GM18519 (cell line): Measurements from ENCODE around the gene MYBBP1A.

Experiments
- ATAC-seq: cut with Tn5 transposase; IDR thresholded peaks from one replicate; pipeline ENCODE4 v1.9.1; 2021; ENCODE audit warnings: mild to moderate bottlenecking, moderate library complexity; ENCODE audit not compliant: unreplicated experiment, low FRiP score

The MYBBP1A gene

DNA sequence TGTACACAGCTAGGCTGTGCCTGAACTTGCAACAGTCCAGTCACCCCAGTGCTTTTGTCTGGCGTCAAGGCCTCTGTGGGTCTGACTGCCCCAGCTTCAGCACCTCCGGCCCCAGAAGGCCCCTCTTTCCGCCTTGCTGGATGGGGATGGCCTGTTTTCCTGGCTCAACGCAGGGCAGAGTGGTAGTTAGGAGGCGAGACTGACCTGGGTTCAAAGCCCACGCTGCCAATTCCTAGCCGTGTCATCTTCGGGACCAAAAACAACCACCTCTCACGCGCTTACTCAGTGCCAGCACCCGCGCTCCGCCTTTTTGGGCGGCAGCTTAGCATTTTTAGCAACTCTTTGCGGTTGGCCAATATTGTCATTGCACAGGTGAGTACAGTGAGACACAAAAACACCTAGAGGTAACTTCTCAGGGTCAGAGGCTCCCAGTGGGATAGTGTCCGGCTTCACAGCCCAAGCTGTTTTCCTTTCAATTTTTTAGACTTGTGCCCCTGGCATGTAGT is 4.6 kb downstream of the MYBBP1A start:
- ATAC-seq, result no peak

DNA sequence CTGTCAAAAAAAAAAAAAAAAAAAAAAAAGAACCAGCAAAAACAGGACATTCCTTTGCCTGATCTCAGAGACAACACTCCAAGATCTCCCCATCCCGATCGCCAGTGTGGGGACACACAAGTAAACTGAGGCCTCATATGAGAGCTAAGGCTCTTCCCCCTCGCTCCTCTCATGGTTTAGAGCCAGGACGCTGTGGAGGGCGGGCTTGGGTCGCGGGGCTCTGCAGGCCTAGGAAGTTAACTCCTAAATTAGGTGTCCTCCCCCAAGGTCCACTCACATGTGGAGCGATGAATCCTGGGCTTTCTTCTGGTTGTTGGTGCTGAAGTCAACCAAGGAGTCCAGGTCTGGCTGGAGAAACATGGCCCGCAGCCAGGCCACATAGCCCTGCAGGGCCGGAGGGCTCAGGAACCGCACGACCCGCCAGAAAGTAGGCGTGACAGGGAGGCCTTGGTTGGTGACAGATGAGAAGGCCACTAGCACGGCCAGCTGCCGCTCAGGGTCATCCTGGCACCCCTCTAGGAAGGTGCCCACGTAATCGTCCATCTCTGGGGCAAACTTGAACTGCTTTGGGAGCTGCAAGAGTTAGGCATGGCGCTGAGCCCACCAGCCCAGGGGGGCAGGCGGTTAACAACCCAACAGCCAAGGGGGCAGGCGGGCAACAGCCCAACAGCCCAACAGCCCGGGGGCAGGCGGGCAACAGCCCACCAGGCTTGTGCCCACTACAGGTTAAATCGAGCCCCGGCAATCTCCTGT is 5.2 kb downstream of the MYBBP1A start:
- ATAC-seq, result no peak

DNA sequence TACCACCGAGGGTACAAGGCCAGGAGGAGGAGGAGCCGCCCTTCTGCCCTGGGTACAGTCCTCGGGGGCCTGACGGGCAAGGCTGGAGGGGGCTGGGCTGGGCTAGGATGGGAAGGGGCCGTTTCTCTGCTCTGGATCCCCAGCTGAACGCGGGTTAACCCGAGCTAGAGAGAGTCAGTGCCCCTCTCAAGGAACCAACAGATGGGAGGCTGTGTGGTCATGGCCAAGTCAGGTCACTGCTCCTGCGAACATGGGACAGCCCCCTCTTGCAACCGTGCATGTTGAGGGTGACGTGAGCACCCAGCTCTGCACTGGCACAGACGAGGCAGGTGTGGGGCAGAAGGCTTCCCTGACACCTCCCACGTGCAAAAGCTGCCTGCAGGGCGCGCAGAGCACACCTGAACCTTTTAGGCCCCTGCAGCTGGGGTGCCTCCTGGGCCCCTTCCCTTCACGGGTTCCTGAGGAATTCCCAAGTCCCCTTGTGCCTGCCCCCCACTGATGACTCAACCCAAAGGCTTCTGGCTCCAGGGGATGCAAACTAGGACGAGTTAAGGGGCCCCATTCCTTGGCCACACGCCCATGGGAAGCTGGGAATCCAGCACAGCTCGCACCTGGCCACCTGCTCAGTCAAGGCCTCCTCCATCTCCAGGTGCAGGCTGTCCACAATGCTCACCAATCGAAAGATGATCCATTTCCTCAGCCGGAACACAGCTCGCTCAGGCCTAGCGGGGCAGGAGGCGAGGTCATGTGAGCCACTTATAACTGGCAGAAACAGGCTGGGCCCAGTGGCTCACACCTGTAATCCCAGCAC is 6.3 kb downstream of the MYBBP1A start:
- no peak for ATAC-seq

DNA sequence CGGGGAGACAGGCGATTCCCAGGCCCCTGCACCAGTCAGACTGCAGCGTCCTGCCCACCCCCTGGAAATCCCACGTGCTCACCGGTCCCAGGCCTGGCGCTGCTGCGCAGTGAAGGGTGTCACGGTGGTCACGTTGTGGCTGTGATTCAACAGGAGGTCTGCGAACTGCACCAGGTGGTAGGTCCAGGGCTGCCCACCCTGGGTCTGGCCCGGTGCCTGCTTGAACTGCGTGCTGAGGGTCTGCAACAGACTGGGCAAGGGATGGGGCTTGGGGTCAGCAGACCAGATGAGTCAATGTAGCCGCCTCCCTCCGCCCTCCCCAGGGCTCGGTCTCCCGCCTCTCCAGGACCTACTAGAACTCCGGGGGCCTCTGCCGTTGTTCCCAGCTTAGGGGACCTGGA is 7.1 kb downstream of the MYBBP1A start:
- no peak for ATAC-seq

DNA sequence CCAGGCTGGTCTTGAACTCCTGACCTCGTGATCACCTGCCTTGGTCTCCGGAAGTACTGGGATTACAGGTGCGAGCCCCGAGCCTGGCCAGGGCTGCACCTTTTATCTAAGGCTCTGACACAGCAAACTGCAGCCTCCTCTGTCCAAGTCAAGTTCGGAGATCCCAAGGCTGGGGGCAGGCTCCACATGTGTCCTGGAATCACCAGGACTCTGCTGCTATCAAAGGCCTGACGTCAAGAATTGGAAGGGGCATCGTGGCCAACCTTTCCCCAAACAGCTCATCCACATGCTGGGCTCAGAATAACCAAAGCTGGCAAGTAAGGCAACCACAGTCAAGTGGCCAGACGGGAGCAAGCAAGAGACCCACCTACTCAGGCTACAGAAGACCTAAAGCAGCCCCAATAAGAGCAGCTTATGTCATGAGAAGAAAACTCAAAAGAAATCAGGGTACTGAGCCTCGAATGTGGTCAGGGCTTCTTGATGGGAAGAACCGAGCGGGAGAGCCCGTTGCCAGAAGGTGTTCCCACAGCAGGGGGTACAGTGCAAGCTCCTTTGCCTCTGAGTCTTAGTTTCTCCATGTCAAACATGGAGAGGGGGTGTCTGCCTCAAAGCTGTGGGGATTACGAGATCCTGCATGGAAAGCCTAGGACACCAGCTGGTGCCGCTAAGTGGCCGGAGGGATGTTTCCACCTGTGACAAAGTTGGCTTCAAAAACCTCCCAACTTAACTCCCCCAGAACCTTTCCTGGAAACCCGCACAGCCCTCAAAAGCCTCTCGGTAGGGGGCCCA is 7.9 kb downstream of the MYBBP1A start:
- no peak for ATAC-seq

DNA sequence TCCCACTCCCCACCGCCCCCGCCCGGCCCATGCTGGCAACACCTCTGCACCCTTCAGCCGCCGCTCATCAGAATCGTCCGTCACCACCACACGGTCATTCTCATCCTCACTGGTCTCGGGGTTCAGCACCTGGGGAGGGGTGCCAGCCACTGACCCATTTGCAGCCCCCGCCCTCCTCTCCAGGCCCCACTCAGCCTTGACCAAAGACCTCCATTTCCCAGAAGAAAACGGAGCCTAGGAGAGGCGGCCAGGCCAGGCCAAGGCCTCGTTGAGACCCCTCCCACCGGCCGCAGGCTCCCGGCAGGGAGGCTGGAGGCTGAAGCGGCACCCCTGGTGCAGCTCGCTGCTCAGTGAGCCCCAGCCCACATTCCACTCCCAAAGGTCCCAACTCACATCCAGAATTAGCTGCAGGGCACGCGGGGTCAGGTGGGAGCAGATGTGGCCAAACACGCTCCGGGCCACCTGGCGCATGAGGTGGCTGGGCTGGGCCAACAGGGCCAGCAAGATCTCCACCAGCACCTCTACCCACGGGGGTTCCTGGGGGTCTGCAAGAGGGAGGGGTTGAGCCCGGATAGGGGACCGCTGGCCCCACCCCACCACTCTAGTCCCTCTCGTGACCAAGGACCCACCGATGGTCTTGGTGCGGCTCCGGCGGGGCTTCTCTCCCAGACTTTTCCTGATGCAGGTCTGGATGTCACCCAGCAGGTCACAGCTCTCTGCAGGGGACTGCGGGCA is 9.8 kb downstream of the MYBBP1A start:
- ATAC-seq, result no peak

DNA sequence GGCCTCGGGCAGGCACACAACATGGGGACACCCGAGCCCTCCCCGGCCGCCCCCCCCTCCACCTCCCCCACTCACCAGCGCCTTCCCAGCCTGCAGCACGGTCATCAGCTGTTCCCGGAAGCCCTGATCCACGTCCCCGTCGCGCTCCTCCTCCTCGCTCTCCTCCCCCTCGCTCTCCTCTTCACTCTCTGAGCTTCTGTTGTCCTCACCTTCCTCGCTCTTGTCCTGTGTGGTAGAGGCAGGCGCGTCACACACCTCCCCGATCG is 10.3 kb downstream of the MYBBP1A start:
- no peak for ATAC-seq

DNA sequence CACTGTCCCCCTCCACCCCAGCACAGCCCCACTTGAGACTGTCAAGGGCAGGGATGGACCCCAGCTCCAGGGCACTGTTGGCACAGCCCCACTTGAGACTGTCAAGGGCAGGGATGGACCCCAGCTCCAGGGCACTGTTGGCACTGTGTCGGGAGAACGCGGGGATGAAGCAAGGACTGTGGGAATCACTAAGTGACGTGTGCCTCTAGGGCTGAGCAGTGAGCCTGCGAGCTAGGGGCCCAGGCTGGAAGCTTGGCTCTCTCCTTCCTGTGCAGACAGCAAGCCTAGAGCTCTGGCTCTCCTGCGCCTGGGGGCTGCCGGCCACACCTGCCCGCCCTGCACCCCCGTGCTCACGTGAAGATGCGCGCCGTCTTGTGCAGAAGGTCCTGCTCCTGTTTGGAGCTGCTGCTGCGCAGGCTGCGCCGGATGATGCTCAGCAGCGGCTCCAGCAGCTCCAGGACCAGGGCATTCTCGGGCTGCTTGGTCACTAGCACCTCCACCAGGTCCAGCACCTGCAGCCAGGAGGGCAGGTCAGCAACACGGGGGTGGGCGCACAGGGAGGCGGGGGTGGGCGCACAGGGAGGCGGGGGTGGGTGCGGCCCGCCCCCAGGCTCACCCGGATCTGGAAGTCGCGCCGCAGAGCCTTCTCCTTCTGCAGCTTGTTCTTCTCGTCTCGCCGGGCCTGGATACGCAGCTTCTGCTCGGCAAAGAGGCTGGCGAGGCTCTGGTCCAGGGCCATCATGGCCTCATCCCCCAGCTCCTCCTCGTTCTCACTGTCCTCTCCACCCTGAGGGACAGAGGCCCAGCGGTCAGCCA is 10.8 kb downstream of the MYBBP1A start:
- no peak for ATAC-seq

DNA sequence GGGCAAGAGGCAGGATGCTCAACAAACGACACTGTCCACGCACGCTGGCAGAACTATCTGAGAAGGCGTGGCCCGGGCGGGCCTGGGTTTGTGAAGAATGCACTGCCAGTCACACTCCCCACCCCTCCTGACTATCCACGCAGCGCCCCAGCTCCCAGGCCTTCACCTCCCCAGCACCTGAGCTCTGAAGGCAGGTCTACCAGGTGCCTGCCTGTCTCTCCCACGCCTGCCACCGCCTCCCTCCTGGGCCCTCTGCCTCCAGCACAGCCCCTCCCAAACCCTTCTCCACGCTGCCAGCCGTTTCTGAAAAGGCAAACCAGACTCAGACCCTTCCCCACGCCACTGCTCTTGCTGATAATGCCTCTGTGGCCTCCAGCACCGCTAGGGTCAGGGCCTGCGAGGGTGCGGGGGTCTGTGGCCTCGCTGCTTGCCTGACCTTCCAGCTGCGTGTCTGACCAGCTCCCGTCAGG is 11.6 kb downstream of the MYBBP1A start:
- no peak for ATAC-seq

DNA sequence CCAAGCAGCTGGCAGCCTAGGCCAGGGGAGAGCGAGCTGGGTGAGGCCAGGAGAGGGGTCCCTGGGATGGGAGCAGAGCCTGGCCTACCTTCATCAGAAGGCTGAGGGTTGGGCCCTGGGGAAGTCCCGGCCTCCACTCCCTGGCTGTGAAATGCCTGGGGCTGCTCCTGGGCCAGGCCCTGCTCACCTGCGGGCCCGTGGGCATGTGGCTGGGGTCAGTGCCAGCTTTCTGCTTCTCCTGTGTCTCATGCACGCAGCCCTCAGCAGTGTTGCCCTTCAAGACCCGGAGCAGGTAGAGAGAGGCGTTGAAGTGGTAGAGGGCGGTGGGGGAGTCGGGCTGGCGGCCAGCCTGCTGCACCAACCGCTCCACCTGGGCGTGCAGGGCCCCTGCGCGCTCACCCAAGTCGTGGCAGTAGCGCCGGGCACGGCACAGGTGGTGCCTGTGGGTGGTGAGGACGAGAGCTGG is 12.4 kb downstream of the MYBBP1A start:
- no peak for ATAC-seq

DNA sequence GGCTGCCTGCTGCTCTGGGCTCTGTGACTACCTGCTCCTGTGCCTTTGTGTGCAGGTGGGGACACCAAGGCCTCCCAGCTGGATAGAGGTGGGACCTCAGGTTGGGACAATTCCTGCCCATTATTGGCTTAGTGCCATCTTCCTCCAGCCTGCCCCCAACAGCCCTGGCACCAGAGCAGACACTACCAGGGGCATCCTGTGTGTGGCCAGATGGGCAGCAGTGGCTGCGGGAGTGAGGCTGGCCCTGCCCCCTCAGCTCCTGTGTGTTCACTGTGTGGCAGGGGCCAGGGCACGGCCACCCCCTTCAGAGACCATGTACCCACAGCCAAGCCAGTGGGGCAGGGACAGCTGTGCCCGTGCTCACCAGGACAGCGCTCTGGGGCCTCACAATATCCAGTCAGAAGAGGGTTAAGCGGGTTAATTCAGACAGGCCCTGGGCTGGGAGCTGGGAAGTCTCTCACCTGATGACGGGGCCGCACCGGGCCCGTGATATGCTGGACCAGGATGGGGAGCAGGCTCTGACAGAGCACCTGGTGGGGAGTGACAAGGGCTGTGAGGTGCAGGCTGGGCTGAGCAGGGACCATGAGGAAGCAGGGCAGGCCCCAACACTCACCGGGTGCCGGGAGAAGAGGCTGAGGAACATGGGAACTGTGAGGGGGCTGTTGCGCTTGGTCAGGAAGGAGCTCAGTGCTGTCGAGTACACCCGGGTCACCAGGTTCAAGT is 13.0 kb downstream of the MYBBP1A start:
- no peak for ATAC-seq

DNA sequence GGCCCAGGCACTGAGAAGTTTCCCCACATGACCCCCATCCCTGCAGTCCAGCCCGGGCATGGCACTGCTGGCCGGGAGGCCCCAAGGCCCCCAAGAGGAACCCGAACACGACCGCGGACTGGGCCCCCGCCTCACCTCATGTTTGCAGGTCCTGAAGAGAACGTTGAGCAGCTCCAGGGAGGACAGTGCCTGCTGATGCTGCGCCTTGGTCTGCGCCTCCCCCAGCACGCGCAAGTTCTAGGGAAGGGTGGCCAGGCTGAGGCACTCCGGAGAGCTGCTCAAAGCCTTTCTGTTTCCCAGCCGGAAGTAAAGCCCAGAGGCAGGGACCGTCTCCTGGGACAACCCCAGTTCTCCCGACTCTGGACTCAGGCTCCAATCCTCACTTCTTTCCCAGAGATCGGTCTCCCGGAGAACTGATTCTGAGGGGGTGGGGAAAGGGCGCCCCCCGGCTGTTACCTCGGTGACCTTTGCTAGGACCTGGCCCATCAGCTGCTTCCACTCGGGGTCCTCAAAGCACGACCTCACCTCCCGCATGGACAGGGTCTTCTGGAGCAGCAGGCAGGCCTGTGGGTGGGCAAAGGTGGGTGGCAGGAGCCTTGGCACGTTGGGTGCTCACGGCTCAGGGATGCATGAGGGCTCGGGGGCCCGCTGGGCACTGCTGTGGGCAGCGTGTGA is 13.7 kb downstream of the MYBBP1A start:
- no peak for ATAC-seq

DNA sequence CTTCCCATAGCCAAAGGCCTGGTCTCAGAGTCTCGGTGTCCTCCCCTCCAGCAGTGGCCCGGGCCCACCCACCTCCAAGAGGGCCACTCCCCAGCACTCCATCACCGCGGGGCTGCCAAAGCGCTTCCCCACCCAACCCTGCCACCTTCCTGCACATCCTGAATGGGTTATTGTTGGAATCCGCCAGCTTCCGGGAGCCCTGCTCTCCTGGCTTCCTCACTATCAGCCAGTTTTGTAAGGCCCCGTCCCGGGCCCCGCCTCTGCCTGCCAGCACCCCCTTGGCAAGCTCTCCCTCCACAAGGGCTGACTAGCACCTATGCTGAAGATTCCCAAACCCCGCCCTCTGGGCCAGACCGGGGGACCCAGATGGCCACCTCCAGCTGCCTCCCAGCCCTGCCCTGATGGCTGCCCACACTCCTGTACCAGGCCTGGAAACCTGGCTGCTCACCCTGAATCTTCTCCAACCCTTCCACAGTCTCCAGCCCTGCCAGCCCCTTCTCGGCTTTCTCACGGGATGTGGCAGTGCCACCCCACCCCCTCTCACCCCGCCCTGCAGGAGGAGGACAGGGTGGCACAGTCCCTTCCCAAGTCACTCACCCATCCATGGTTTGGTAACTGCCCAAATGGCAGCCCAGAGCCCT is 14.4 kb downstream of the MYBBP1A start:
- no peak for ATAC-seq

DNA sequence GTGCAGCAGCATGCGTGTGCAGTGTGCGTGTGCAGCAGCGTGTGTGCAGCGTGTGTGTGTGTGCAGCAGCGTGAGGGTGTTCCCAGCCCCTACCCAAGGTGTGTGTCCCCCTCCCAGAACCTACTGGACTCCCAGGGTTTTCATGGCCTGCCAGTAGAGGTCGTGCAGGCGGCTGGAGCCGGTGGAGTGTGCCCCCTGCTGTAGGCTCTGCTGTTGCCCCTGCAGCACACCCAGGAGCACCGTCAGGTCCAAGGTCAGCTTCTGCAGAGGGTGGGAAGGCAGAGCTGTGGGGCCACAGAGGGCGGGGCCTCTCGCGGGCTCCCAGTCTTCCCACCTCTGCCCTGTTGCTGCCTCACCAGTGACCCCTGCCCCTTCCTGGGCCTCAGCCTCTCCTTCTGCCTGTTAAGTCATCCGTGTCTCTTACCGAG is 14.9 kb downstream of the MYBBP1A start:
- ATAC-seq, result no peak

DNA sequence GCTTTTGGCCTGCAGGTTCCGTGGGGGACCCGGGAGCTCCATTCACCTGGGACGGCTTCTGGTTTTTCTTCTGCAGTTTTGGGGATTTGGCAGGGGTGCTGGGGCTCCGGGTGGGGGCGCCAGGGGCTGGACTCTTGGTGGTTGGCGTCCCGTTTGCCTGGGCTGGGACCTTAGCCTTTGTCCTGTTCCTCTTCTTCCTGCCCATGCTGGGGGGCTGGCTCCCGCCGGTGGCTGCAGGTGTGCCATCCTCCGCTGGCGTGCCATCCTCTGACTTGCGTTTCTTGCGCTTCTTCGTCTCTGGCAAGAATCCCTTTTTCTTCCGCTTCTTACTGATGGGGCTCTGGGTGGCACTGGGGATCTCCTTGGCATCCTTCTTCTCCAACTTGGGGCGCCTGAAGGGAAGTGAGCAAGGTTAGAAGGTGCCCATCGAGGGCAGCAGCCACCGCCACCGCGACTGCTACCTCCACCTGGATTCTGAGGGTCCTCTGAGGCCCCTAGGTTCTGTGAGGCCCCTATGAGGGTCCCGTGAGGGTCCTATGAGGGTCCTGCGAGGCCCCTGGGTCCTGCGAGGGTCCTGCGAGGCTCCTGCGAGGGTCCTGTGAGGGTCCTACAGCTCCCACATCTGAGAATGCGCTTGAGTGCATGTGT is 15.5 kb downstream of the MYBBP1A start:
- no peak for ATAC-seq

DNA sequence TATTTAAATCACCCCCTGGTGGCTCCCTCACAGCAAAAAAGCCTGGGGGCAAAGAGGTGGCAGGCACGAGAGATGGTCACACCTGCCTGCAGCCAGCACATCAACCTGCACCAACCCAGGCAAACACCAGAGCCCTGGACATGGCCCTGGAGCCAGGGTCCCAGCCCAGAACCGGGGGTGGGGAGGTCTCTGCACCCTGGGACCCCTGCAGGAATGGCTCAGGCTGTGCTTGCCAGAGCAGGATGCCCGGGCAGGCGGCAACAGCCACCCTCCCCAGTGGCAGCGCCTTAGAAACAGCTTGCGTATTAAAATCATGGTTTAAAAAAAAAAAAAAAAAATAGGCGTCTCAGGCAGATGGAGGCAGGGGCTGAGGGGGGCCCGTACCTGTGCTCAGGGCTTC is 16.2 kb downstream of the MYBBP1A start:
- no peak for ATAC-seq

DNA sequence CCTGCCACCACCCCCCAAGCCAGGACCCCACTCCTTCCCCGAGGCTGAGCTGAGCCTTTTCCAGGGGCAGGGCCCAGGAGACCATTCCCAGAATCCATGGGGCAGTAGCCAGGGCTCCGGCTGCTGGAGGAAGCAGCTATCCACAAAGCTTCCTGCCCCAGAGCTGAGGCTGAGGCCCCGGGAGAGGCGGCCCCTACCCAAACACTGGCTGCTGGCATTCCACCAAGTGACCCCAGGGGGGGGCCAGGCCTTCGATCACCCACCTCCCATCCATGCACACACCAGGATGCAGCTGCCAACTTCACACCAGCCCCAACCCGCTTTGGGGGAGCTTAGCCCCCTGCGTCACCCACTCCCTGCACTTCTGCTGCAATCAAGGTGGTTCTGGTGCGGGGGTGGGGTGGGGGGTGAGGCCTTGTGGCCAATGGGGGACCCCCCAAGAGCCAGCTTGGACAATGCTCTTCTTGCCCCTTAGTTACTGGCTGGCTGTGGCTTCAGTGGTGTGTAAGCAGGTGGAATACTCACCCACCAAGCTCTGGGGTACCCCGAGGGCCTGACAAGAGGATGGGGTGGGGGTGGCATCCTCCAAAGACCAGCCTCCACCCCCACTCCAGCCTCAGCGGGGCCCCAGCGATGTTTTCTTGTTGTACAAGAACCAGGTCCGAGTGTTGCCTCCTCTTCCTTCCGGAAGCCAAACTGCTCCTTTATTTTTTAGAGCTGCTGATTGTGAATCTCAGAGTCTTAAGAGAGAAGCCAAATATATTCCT is 16.8 kb downstream of the MYBBP1A start:
- ATAC-seq, result no peak
